AG08395 (cell line): ENCODE results near the gene SULT6B1.
"Not testable (repeated sequence)": the region's sequence is repeated elsewhere in the genome, so short reads cannot be mapped to it uniquely, and the experiment has no call there.

ENCODE experiments used
- DNase-seq: peaks from one replicate; pipeline ENCODE4 v3.0.0; 2012; ENCODE audit warnings: mixed read lengths, low spot score

The SULT6B1 gene, protein sequence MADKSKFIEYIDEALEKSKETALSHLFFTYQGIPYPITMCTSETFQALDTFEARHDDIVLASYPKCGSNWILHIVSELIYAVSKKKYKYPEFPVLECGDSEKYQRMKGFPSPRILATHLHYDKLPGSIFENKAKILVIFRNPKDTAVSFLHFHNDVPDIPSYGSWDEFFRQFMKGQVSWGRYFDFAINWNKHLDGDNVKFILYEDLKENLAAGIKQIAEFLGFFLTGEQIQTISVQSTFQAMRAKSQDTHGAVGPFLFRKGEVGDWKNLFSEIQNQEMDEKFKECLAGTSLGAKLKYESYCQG

DNA sequence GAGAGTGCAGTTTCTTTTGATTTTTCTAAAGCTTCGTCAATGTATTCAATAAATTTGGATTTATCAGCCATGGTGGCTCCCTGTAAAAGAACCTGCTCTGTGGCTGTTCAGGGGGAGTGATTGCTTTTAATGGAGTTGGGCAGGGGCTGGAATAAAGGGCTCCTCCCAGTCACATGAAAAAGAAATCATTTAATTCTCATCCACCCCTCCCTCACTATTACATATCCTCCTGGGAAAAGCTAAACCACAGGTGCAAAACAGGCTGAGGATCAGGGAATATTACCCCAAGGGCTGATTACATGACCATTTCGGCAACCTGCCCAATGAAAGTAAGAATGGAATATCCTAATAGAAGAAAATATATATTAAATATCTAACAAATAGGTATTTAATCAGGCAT lies at the start of gene SULT6B1:
SULT6B1 (minus strand) TSS at position 101 of the 400 bp plus-strand sequence; CDS start at position 71, 30 bp downstream.
- no peak for DNase-seq

DNA sequence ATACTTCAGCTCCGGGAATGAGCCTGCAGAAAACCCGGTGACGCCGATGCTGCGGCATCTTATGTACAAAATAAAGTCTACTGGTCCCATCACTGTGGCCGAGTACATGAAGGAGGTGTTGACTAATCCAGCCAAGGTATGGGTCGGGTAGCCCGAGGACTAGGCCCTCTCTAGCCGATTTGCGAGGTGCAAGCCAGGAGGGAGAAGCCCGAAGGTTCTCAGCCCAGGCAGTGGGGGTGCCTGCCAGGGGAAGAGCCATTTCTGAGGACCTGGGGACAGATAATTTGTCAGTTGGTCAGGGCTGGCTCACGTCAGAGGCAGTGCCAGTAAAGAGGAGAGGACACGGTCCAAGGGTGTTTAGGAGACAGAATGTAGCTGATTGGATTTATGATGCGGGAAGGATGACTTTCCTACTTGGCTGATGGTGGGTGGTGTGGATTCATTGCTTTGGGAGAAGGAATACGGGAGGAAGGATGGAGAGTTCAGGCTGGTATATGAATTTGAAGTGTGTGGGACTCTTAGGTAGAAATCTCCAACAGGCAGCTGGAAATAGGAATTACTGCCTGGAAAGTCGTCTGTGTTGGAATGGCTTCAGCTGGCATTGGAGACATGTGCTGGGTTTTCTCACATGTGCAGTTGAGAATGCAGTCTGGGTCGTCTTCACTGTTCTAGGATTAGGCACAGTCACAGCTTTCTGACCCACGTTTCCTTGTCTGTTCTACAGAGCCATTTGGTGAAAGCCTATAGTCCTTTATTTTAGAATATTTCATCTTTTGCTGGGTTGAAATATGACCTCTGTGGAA lies 43.9 kb upstream of the SULT6B1 start:
- DNase-seq: peak; percentile 72

DNA sequence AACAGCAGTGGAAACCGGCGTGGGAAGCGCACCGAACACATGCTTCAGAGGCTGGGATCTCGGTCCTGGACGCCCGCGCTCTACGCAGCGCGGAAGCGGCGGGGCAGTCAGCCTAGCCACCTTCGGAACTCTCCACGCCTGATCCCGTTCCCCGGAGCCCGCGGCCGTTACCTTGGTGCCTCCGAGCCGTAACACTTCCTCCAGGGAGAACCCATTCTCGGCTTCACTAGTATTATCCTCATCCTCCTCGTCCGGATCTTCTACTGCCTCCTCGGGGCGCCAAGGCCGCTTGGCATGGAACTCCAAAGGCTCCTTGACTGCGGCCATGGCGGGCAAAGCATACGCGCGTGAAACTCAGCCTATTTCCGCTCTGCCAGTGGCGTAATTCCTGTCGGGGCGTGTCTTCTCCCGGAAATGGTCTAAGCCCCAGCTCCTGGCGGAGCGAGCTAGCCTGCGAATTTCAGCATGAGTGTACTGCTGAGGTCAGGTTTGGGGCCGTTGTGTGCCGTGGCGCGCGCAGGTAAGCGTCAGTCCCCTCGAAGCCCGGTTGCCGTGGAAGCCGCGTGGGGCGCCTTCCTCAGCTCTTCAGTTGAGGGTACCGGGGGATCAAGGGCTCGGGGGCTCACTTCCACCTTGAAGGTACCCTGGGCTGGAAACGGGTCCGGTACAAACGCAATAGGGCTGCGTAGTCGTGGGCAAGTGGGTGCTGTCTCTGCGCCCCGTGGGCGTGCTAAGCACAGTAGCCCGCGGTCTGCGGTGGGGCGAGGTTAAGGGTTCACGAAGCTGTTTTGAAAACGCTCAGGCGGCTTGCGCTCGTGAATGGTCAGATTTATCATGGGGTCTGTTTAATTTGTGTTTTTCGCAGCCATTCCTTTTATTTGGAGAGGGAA lies 43.0 kb upstream of the SULT6B1 start, which contains the start of the genes CEBPZ and NDUFAF7:
CEBPZ (minus strand) TSS at position 356 of the 890 bp plus-strand sequence; CDS start at position 327, 29 bp downstream.
NDUFAF7 (plus strand) TSS at position 418 of the 890 bp plus-strand sequence; CDS start at position 466, 48 bp downstream.
- peak; percentile 94 for DNase-seq

DNA sequence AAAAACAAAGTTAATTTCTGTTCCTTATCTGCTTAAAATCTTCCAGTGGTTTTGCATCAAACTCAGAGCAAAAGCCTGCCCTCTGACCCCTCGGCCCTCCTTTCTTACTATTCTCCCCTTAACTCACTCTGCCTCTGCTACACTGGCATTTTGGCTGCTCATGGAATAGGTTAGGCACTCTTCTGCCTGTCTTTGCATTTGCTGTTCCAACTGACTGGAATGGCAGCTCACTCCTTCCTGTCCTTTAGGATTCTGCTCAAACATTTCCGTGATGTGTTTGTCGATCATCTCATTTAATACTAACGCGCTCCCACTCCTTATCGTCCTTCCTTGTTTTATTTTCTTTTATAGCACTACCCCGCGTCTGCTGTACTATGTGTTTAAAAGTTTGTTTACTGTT lies 42.1 kb upstream of the SULT6B1 start:
- DNase-seq: peak; percentile 5

DNA sequence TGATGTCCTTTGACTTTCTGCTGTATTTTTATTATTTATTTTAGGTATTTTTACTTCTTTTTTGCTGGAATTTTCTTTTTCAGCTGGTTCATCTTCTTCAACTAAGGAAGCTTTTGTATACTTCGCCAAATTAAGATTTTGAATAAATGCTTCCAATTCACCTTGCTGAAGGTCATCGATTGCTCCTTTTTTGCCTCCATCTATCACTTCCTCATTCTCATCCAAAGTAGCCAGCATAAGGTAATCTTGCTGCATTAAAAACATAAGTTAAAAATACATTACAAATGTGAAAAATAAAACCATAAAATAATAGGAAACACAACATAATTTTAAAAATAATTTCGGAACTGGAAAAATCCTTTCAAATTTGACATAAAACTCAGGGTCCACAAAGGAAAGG lies 40.3 kb upstream of the SULT6B1 start:
- DNase-seq: no peak

DNA sequence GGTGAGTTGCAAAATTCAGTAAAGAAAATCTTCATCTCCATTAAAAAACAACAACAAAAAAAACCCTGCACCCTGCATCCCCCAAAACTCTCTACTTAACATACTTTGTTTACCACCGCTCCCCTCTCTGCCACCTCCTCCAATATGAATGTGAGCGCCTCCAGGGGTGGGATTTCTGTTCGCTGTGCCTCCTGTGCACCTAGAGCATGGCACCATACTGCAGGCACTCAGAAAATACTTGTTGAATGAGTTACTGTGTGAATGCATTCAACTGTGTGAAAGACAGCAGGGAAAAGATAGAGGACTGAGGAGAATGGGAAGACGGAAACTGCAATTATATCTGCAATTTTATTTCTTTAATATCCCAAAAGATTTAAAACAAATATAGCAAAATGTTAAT lies 38.4 kb upstream of the SULT6B1 start:
- no peak for DNase-seq

DNA sequence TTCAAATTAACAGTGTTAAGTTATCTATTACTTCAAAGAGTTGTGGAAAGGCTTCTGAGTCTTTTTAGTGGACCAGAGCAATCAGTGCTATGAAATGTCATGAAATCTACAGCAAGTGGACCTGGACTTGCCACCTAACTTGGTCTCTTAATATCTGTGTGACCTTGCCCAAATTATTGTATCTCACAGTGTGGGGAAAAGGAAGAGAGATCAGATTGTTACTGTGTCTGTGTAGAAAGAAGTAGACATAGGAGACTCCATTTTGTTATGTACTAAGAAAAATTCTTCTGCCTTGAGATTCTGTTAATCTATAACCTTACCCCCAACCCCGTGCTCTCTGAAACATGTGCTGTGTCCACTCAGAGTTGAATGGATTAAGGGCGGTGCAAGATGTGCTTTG lies 36.7 kb upstream of the SULT6B1 start:
- DNase-seq: not testable (repeated sequence)

DNA sequence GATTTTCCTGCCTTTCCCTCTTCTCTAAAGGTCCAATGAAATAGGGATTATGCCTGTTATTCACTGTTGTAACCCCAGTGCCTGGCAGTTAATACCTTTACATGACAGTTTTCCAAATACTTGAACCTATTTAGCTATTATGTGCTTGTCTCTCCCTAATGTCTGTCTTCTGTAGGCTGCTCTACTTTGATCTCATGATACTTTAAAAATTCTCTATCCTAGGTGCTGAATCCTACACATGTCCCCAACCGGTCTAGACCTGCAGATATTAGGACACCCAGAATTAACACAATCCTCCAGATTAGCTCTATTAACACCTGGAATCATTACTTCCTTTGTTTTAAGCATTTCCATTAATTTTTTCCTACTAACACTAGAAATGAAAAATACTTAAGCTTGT lies 35.6 kb upstream of the SULT6B1 start:
- no peak for DNase-seq

DNA sequence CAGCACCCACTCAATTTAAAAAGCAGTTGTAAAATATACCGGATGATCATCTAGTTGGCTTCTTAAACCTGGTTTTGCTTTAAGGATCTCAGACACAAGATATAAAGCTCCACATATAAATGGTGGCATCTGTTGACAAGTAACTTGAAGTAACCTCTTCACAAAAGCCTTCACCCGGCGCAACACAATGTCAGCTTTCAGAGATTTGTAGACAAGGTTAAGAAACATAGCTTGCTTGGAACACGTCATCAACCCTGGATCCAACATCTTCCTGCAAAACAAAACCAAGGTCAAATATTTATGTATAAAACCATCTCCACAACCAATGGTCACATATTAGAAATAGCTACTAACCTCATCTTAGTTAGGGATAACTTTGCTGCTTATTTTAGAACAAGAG lies 34.7 kb upstream of the SULT6B1 start:
- DNase-seq: no peak

DNA sequence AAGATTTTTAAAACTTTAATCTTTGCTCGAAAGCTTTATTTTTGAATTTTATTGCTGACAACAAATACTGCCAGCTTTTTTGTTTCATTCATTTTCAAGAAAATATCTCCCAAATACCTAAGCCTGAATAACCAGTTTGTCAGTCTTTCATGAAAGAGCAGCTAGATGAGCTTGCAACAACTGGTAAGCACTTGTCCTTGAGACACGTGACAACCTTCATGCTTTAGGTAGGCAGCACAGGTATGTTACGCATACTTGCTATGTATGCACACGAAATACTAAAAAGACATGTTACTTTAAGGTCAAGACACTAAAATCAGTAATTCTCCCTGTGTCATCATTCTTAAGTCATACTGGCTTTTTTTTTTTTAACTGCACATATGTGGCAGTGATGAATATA lies 30.6 kb upstream of the SULT6B1 start:
- DNase-seq: no peak

DNA sequence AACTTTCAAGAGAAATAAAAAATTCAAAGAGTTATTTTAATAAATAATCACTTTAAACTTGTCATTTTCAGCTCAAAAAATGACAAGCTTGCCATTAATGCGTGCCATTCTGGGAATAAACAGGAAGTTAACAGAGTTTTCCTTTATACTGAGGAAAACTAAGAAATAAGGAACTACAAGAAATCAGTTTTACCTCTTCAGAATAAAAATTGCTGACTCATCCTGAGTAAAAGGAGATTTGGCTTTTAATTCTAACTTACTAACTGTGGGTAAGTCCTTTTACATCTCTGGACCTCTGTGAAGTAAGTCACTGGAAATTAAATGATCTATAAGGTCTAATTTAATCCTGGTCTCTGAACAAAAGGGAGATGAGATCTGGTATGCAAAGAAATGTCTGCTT lies 26.8 kb upstream of the SULT6B1 start:
- no peak for DNase-seq

DNA sequence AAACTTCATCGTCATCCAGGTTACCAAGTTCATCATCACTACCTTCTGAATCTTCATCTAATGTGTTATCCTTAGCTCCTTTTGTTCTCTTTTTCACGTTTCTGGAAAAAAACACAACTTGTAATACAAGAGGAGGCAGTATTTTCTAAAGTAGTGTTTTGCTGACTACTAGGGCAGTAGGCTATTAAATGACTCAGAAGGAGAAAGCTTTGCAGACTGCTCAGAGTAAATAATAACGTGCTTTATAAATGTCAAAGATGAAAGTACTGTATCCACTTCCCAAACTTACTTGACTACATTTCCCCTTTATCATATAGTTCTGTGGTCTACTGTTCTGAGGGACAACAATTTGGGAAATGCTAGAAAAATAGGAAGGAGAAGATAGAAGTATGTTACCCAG lies 23.5 kb upstream of the SULT6B1 start:
- DNase-seq: no peak

DNA sequence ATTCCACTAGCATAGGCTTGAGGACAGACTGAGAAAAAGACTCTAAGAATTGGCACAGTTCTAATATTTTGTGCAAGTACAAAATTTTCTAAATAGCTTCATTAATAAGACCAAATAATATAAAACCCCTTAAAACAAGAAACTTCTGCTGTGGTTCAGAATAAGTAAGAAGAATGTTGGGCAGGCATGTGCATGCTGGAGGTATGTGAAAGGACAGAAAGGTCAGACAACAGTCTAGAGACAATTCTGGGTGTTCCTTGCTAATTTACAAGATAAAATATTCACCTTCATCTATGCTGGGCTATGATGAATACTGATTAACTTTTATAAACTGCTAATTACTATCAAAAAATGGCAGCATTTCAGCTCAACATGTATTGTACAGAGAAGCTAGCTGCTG lies 22.7 kb upstream of the SULT6B1 start:
- DNase-seq: no peak

DNA sequence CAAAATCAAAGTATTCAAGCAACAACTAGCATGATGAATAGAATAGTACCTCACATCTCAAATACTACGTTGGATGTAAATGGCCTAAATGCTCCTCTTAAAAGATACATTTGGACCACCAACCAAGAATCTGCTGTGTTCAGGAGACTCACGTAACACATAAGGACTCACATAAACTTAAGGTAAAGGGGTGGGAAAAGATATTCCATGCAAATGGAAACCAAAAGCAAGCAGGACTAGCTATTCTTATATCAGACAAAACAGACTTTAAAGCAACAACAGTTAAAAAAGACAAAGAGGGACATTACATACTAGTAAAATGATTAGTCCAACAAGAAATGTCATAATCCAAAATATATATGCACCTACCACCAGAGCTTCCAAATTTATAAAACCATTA lies 18.3 kb upstream of the SULT6B1 start:
- DNase-seq: not testable (repeated sequence)

DNA sequence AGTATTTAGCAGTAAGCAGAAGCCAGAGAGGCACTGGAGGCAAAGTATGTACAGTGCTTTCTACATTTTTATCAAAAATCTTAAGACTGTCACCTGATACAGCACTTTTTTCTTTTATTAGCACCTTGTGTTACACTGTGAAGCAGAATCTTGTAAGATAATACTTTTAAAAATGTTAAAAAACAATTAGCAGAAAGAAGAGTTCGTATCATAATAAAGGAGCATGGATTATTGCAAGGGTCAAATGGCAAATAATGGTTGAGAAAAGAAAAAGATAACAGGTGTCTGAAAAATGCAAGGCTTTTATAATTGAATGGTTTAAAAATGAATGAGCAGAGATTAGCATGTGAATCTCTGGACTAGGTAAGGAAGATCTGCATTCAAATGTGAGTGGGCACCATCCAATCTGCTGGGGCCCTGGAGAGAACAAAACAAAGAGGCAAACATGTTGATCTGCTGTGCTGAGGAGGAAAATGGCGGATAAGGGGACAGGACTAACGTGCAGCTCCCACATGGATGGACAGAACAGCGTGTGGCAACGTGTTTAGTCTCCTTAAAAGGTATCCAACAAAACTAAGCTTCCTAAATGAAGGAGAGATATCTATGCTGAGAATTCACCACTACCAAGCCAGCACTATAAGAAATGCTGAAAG lies 17.3 kb upstream of the SULT6B1 start:
- DNase-seq: no peak

DNA sequence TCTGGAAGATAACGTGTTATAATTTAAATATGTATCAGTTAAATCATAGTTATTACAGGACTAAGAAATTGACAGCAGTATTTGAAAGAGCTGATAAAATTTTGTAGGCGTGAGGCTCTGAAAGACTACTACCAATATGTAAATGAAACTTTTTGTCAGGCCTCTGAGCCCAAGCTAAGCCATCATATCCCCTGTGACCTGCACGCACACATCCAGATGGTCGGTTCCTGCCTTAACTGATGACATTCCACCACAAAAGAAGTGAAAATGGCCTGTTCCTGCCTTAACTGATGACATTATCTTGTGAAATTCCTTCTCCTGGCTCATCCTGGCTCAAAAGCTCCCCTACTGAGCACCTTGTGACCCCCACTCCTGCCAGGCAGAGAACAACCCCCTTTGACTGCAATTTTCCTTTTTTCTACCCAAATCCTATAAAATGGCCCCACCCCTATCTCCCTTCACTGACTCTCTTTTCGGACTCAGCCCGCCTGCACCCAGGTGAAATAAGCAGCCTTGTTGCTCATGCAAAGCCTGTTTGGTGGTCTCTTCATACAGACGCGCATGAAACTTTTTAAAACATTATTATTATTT lies 16.7 kb upstream of the SULT6B1 start:
- not testable (repeated sequence) for DNase-seq

DNA sequence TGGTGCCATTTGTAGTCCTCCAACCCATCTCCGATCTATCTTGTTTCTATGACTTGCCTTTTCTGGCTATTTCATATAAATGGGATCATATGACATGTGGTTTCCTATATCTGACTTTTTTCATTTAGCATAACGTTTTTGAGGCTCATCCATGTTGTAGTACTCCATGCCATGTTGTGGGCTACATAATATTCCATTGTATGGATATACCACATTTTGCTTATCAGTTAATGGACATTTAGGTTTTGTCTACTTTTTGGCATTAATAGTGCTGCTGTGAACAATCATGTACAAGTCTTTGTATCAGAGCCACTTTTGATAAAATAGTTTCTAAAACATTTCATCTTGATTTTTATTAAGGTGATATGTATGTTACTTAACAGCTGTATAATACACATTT lies 15.2 kb upstream of the SULT6B1 start:
- no peak for DNase-seq

DNA sequence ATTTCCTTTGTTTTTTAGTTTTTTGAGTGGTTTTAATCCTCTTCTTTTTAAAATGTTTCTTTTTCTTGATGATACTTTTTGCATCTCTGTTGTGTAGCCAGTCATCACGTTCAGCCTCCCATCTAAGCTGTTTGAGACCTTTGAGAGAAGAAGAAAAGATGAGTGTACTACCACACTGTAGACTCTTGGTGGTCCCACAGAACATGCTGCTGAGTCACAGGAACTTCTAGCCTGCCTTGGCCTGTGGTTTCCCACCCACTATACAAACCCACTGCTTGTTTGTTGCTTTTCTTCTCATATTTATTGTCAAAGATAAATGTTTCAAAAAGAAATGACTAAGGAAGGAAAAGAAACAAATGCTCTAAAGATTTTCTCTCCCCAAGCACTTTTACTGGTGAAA lies 13.3 kb upstream of the SULT6B1 start:
- no peak for DNase-seq

DNA sequence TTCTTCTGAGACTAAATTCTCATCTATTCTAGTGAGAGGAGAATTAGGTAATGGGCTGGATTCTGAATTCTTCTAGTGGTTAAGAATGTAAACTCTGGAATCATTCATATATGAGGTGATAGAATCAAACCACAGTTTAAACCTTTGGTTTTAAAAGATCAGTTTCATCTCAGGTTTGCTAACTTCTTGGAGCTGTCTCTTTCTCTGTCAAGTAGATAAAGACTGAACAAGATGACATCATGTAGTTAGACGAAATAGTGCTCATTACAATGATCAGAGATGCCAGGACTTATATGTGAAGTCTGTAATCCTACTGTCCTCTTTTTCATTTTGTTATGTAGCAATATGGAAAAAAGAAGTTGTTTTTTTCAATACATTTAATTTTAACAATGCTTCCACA lies 12.7 kb upstream of the SULT6B1 start:
- no peak for DNase-seq

DNA sequence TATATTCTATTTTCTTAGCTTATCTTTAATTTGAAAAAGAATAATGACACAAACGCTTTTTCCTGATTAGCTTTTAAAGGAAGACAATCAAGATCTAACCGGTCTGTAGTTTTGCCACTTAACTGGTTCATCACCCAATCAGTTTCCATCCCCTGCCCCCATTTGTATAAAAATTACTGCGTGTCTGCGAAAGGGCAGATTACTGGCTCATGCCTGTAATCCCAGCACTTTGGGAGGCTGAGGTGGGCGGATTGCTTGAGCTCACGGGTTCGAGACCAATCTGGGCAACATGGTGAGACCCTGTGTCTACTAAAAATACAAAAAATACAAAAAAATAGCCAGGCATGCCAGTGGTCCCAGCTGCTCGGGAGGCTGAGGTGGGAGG lies 10.2 kb upstream of the SULT6B1 start:
- no peak for DNase-seq
